ES-I3 (cell line): ENCODE results near the gene PTTG1.
A peak's percentile ranks its signal among the peaks of the same experiment; 100 is the strongest.
"Not testable (repeated sequence)": the region's sequence is repeated elsewhere in the genome, so short reads cannot be mapped to it uniquely, and the experiment has no call there.

Experiments
- H3K36me3 ChIP-seq: 2 replicates; pipeline ENCODE4 v1.6.1; 2013; ENCODE audit warnings: mild to moderate bottlenecking, low read length, control low read depth, moderate library complexity; ENCODE audit not compliant: insufficient read depth
- H3K4me1 ChIP-seq: 2 replicates; pipeline ENCODE4 v1.6.1; 2013; ENCODE audit warnings: mild to moderate bottlenecking, control low read depth, low read length; ENCODE audit not compliant: insufficient read depth
- H3K9ac ChIP-seq: 2 replicates; pipeline ENCODE4 v1.6.1; 2013; ENCODE audit warnings: low read depth, mild to moderate bottlenecking, low read length, moderate library complexity
- H3K9me3 ChIP-seq: 2 replicates; pipeline ENCODE4 v1.6.1; 2013; ENCODE audit warnings: mild to moderate bottlenecking, low read length, moderate library complexity; ENCODE audit not compliant: control insufficient read depth, insufficient read depth

The PTTG1 gene

GRCh38 chr5:160436661-160437060 is 15.0 kb downstream of the PTTG1 start:
- H3K36me3 ChIP-seq, H3K9ac ChIP-seq, H3K4me1 ChIP-seq, H3K9me3 ChIP-seq: not testable (repeated sequence)

GRCh38 chr5:160437271-160437670 is 15.6 kb downstream of the PTTG1 start:
- no peaks in the 10 kb centered on the region for H3K9me3 ChIP-seq
- no peaks in the 10 kb centered on the region for H3K36me3 ChIP-seq
- H3K9ac ChIP-seq: no peak overlapping the region
- H3K4me1 ChIP-seq: no peaks in the 10 kb centered on the region

GRCh38 chr5:160438316-160439204 is 16.9 kb downstream of the PTTG1 start:
- Histone ChIP-seq H3K4me1 (0 out of 2 replicates have a peak, but pooled peaks cover 5% of the 10 kb centered on the region), H3K9me3 (no peaks in the 10 kb centered on the region), H3K9ac (peak overlapping the region; percentile 38; the same call in 1 of the 2 replicates)

GRCh38 chr5:160439205-160439600 is 17.5 kb downstream of the PTTG1 start:
- peak overlapping the region; percentile 38; the same call in 1 of the 2 replicates for H3K9ac ChIP-seq
- H3K9me3 ChIP-seq: no peaks in the 10 kb centered on the region
- no peaks in the 10 kb centered on the region for H3K36me3 ChIP-seq
- 0 out of 2 replicates have a peak, but pooled peaks cover 5% of the 10 kb centered on the region for H3K4me1 ChIP-seq

More at GRCh38 chr5:160438316-160439204, 16.9 kb downstream of the PTTG1 start:
- no peaks in the 10 kb centered on the region for H3K36me3 ChIP-seq

DNA sequence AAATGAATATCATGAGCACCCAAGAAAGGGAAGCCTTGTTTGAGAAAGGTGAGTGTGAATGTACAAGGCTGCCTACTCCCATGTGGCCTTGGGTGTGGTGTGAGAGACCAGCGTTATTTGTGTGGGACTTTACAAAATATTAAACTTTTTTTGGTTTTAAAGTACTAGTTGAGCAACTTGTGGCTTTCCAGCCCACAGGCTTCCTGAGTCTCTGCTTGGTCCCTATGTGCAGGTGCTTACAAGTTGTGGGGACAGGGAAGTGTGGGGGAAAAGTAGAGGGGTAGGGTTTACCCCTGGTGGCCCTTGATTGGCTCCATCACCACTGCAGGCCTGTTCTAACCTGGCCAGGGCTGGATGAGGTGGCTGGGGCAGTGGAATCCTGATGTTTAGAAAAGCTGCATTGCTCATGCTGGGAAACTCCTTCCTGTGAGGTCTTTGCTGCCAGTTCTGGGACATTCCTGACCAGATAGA is 19.7 kb downstream of the PTTG1 start:
- Histone ChIP-seq H3K9me3 (no peaks in the 10 kb centered on the region), H3K4me1 (0 out of 2 replicates have a peak, but pooled peaks cover 5% of the 10 kb centered on the region), H3K36me3 (no peaks in the 10 kb centered on the region), H3K9ac (no peak overlapping the region)

GRCh38 chr5:160442824-160443431 is 21.3 kb downstream of the PTTG1 start:
- Histone ChIP-seq H3K4me1 (0 out of 2 replicates have a peak, but pooled peaks cover 5% of the 10 kb centered on the region), H3K36me3 (no peaks in the 10 kb centered on the region), H3K9ac (no peak overlapping the region), H3K9me3 (no peaks in the 10 kb centered on the region; the same call in 1 of the 2 replicates)

GRCh38 chr5:160444407-160444806 is 22.8 kb downstream of the PTTG1 start:
- H3K4me1 ChIP-seq: 0 out of 2 replicates have a peak, but pooled peaks cover 5% of the 10 kb centered on the region
- no peaks in the 10 kb centered on the region for H3K36me3 ChIP-seq
- H3K9ac ChIP-seq: no peak overlapping the region
- no peaks in the 10 kb centered on the region; the same call in 1 of the 2 replicates for H3K9me3 ChIP-seq

- Histone ChIP-seq H3K4me1 (0 out of 2 replicates have a peak, but pooled peaks cover 5% of the 10 kb centered on the region), H3K36me3 (no peaks in the 10 kb centered on the region), H3K9ac (no peak overlapping the region)
Measured at GRCh38 chr5:160445132-160445531, 23.5 kb downstream of the PTTG1 start.

GRCh38 chr5:160445751-160446150 is 24.1 kb downstream of the PTTG1 start:
- Histone ChIP-seq H3K36me3 (no peaks in the 10 kb centered on the region), H3K9me3 (no peaks in the 10 kb centered on the region; the same call in 1 of the 2 replicates), H3K4me1 (0 out of 2 replicates have a peak, but pooled peaks cover 5% of the 10 kb centered on the region), H3K9ac (no peak overlapping the region)

More at GRCh38 chr5:160445132-160445531, 23.5 kb downstream of the PTTG1 start:
- no peaks in the 10 kb centered on the region; the same call in 1 of the 2 replicates for H3K9me3 ChIP-seq

GRCh38 chr5:160448886-160449285 is 27.2 kb downstream of the PTTG1 start:
- H3K4me1 ChIP-seq: no peaks in the 10 kb centered on the region
- H3K9ac ChIP-seq: no peak overlapping the region
- H3K36me3 ChIP-seq: no peaks in the 10 kb centered on the region
- H3K9me3 ChIP-seq: no peaks in the 10 kb centered on the region; the same call in 1 of the 2 replicates

- H3K4me1 ChIP-seq: no peaks in the 10 kb centered on the region
- H3K9me3 ChIP-seq: no peaks in the 10 kb centered on the region; the same call in 1 of the 2 replicates
- H3K9ac ChIP-seq: no peak overlapping the region
- H3K36me3 ChIP-seq: no peaks in the 10 kb centered on the region
Measured at GRCh38 chr5:160449458-160449857, 27.8 kb downstream of the PTTG1 start.

DNA sequence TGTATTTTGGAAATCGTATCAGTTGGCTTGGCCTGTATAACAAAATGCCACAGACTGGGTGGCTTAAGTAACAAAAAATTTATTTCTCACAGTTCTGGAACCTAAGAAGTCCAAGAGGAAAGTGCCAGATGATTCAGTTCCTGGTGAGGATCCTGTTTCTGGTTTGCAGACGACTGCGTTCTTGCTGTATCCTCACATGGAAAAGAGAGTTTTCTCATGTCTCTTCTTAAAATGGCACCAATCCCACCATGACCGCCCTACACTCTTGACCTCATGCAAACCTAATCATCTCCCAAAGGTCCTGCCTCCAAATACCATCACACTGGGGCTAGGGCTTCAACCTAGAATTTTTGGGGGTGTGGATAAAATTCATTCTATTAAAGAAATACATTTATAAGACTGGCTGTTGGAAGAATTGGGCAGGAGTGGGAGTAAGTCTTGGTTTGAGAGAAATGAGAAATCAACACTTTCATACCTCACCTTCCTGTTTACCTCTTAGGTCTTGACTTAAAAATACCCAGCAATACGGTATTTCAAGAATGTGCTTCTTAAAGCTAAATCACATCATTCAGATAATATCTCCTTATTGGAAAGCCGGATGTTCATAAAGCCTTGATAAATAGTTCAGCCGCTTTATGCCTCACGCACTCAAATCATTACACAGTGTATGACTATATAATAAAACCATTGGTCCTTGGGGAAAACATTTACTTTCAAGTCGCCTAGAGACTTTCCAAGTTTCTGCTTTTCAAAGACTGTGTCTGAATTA is 28.7 kb downstream of the PTTG1 start:
- Histone ChIP-seq H3K9ac (no peak overlapping the region), H3K4me1 (no peaks in the 10 kb centered on the region), H3K36me3 (no peaks in the 10 kb centered on the region), H3K9me3 (no peaks in the 10 kb centered on the region; the same call in 1 of the 2 replicates)

DNA sequence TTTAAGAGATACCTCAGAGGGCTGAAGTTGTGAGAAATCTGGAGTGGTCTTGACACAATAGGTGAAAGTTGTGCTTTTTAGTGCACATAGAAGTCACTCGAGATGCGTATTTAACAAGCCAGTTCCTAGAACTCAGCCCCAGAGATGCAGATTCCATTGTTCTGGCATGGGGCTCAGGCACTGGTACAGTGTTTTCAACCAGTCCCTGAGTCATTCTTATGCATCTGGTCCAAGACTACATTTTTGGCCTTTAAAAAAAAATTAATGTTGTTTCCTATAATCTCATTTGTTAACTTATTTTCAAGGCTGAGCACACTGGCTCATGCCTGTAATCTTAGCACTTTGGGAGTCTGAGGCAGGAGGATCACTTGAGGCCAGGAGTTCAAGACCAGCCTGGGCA is 29.6 kb downstream of the PTTG1 start:
- Histone ChIP-seq H3K36me3 (no peaks in the 10 kb centered on the region), H3K4me1 (no peaks in the 10 kb centered on the region), H3K9me3 (no peaks in the 10 kb centered on the region; the same call in 1 of the 2 replicates), H3K9ac (no peak overlapping the region)

- Histone ChIP-seq H3K9me3 (no peaks in the 10 kb centered on the region; the same call in 1 of the 2 replicates), H3K36me3 (no peaks in the 10 kb centered on the region), H3K4me1 (no peaks in the 10 kb centered on the region), H3K9ac (no peak overlapping the region)
Measured at GRCh38 chr5:160452036-160452435, 30.4 kb downstream of the PTTG1 start.
